HG02870 (cell line): ENCODE results near the gene AGAP1.

Source experiments
- ATAC-seq: cut with Tn5 transposase; IDR thresholded peaks from one replicate; pipeline ENCODE4 v1.9.1; 2021; ENCODE audit warnings: mild to moderate bottlenecking, moderate library complexity; ENCODE audit not compliant: unreplicated experiment

The AGAP1 gene

DNA sequence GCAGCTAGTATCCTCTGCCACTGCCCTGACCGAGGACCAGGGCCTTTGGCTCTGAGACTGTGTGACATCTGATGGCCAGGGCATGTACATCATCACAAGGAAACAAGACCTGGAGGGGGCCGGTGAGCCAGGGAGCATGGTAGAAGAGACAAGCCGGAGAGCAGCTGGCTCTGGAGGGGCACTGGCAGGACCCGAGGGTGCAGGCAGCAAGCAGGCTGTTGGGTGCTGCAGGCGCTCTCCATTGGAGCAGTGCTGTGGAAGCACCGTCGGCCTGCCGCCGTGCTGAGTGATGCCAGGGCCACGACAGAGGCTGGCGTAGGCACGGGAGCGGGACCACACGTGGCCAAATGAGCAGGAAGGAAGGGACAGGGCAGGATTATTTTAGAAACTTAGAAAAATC lies 339.1 kb downstream of the AGAP1 start:
- ATAC-seq: no peak

DNA sequence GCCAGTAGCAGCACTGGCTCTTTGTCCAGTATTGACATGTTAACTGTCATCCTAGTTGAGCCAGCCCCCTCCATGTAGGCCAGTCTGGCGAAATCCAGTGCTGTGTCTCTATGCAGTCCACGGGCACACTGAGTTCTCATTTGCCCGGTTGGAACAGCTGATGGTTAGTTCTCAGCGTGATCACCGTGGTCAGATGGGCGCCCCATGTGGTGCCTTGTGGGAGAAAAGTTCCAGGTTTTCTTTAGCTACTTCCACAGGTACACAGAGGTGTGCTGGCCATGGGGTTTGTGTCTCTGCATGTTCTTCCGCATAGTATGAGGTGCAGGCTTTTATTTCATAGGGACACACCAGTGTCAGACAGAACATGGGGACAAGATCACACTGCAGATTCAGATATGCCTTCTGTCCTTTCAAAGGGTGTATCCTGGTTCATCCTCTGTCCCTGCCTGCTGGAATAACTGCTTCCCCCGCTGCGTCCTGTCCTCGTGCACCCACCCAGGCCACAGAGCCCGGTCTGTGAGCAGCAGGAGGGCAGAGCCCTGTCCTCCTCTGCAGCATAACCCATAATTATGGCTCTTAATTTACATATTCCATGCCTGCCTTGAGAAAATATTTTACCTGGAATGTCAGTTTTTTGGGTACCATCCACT lies 340.3 kb downstream of the AGAP1 start:
- no peak for ATAC-seq

DNA sequence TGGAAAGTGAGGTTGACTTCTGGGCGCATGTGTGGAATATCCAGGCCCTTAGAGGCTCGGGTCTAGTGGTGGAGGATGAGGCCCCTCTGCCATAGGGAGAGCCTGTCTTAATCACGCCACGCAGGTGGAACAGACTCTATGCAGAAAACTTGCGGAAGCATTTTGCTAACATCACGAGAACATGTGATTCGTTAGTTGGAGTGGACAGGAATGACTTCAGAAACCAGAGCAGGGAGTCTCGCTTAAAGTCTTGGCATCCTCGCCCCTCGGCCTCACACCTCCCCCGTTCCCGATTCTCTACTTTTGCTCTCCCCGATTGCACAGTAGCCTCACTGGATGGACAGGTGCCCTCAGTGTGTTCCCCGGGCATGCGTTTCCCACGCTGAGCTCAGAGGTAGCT lies 340.9 kb downstream of the AGAP1 start:
- ATAC-seq: no peak

DNA sequence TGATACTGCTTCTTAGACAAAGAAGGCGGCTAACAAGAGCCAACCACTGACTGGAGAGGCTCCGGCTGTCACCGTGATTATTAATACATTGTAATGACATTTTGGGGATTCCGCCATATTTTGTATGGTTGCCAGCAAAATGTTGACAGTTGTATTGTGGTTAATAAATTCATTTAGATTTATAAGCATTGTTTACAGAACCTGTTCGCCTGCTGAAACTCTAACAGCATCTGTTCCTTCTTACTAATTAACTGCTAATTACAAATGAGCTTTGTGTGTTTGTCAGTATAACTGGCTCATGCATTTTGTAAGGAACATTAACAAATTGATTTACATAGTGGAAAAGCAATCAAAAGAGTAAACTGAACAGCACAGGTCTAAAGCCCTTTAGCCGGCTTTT lies 342.0 kb downstream of the AGAP1 start:
- ATAC-seq: no peak

DNA sequence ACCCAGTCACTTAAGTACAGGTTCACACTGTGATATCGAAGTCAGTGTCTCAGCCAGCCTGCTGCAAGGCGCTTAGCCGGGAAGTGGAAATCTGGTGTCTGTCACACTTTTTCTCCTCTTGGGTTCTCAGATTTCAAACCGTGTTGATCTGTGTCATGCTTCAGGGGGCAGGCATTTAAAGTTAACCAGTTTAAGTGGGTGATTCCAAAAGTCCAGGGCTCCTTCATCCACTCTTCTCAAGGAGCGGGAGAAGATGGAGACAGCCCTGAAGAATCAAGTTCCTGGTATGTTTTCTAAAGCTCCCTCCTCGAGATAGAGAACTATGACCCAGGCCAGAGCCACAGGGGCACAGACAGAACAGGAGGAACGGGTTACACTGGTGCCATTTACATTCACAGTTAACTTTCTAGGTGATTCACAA lies 342.7 kb downstream of the AGAP1 start:
- no peak for ATAC-seq

DNA sequence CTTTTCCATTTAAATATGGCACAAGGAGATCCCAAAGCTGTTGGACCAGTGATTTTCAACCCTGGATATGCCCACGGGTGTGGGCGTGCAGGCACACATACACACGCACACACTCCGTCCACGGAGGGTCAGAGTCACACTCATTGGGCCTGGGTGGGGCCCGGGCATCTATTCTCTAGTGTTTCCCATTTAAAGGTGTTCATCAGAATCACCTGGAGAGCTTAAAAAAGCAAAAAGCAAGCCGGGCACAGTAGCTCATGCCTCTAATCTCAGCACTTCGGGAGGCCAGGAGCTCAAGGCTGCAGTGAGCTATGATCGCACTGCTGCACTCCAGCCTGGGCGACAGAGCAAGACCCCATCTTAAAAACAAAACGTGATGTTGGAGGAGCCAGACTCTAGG lies 345.4 kb downstream of the AGAP1 start:
- no peak for ATAC-seq

DNA sequence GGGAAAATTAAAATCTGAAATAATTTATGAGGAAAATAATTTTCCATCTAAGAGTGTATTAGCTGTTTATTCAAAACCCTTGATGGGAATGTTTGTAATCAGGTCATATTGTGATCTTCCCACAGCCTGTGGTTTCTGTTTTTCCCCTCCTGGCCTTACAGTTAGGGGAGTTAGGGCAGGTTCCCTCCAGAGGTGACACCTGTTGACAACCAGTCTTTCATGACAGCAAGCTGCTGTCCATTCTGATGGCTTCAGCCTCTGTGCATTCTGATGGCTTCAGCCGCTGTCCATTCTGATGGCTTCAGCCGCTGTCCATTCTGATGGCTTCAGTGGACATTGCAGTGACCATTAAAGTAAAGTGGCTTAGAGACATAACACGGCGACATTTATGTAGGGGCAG lies 346.1 kb downstream of the AGAP1 start:
- no peak for ATAC-seq

DNA sequence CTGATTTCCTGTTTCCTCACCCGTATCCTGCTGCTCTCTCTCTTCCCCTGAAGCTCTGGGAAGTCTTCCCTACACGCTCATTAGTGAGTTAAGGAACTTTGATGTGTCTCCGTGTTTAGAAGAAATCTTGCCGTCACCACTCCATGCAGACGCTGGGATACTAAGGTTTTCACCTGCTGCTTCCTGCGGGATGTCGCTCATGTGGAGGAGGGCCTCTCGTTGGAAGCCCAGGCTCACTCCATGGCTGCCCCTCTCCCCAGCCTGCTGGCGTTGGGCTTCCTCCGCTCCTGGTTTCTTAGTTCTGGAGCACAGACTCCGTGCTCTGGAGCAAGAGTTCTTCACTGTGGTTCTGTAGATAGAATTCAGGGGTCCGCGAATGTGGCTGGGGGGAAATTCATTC lies 348.0 kb downstream of the AGAP1 start:
- no peak for ATAC-seq

DNA sequence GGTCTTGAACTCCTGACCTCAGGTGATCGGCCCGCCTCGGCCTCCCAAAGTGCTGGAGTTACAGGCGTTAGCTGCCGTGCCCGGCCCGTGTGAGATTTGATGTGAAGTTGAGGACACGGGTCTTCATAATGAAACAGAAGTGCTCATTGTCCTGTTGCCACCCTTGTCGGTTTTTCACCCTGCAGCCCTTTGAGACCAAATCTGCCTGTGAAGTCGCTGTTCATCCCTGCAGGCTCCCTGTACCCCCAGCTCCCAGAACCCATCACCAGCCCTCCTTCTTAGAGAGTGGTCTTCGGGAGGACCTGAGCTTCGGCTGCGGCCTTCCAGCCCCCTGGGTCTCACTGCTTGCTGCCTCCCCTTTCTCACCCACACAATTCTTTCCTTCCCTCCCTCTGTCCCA lies 349.1 kb downstream of the AGAP1 start:
- no peak for ATAC-seq

DNA sequence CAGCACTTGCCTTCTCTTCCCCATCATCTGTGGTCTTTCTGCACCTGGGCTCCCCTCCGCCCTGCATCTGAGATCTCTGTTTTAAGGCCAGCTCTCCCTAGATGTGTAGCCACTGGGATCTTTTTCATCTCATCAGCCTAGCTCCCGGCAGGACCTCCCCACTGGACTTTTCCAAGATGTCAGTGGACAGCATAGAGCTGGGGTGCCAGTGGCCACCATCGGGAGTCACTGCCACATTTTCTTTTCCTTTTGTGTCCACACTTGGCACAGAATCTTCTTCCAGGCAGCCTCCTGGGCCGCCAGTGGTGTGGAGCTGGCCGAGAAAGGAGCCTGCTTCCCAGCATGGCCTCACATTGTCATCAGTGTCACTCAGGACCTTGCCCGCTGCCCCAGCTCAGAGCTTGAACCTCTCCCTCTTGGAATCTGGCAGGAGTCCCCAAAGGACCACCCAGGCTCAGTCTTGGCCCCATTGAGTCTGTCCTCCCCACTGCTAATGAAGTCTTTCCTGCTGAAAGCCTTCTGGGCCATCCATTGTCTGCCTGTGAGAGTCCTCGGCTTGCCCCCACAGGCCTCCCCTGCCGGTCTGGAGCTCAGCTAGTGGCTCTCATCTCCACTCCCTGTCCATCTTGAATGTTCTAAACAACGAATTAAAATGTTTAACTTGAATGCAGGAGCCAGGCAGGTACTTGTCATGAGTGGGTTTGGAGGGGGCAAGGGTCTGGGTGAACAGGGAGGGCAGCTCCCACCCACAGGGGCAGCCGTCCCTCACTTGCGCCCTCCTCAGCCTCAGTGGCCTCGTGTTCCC lies 349.9 kb downstream of the AGAP1 start:
- no peak for ATAC-seq

DNA sequence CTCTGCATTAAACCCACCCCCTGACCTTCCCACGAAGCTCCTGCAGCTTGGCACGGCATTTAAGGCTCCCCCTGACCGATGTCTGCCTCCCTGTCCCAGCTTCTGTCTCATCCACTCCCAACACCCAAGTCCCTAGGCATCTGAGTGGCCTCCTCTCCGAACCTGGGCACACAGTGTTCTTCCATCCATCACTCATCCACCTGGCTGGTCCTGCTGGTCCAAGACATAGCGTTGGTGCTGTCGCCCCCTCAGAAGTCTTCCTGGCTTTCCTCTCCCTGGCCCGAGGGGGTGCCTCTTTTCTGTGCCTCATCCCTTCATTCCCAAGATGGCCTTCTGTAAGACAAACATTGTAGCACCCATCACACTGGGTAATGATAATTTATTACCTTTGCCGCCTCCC lies 350.7 kb downstream of the AGAP1 start:
- no peak for ATAC-seq

DNA sequence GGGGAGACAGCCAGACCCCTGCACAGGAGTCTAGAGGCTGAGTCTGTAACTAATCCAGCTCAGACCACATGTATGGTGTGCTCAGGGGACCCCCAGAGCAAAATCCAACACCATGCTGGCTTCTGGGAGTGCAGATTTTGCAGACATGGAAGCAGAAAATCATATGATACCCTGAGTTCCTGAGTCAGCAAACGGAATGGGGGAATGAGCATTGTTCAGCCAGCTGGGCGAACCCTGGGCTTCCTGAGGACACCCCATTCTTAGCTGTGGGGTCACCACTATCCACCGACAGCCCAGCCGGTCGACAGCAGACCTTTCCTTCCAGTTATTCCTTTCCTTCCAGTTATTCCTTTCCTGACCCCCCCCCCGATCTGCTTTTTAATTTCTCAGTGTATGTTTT lies 351.4 kb downstream of the AGAP1 start:
- no peak for ATAC-seq

DNA sequence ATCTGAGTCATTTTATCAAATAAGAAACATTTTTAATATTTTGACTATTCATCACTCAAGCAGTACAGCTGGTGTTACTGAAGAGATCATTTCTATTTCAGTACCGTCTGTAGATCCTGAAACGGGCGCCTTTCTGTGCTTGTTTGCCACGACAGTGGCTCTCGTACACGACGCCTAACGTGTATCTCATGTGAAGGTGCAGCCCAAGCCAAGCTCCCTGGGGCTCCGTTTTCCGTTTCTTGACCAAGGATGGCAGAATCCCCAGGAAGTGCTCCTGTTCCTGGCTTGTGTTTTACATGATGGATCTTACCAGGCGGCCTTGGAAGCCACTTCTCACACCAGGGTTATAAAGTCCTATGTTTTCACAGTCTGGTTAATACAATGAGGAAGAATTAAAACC lies 353.7 kb downstream of the AGAP1 start:
- no peak for ATAC-seq

DNA sequence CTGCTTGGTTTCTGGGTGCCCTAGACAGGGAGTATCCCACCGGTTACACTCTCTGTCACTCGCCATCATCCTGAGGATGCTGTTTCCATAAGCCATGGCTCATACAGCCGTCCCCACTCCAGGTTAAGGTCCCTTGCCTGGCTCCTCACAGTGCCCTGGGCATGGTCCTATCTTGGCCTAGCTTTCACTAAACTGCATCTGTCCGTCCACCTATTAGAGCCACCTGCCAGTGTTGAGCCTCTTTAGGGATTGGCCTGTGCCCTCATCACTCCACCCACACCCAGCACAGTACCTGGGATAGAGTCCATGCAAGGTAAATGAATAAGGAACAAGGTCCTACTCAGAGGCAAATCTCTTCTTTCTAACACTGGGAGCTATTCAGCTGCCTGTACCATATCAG lies 354.2 kb downstream of the AGAP1 start:
- ATAC-seq: no peak

DNA sequence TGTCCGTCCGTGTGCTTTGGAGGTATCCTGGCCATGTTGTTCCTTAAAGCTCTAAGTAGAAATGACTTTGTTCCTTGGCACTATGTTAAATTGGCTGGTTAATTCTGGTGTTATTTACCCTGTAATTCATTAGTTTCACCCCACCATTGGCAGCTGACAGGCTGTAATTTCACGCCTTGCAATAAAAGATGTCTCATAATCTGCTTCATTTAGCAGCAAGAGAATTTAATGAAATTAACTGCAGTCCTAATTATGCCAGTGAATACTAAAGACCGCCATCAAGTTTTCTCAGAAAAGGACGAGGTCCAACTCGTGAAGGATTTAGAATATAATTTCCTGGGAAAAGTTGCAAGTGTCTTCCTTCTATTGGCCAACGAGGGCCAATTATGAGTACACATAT lies 355.1 kb downstream of the AGAP1 start:
- ATAC-seq: no peak

DNA sequence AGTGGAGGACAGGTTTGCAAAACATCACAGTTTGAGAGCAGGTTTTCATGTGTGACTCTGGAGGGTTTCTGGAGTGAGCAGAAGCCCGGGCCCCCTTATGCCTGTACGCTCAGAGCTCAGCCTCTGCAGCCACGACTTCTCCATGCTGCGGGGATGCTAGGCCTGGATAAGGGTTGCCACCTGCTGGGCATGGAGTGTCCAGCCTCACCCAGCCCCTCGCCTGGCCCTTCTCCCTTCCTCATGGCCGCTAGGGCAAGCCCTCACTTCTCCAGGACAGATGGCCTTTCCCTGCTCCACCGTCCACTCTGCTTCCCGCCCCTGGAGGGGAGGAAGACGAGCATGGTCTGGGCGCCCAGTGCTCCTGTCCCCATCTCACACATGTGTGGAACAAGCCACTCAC lies 355.6 kb downstream of the AGAP1 start:
- ATAC-seq: no peak

DNA sequence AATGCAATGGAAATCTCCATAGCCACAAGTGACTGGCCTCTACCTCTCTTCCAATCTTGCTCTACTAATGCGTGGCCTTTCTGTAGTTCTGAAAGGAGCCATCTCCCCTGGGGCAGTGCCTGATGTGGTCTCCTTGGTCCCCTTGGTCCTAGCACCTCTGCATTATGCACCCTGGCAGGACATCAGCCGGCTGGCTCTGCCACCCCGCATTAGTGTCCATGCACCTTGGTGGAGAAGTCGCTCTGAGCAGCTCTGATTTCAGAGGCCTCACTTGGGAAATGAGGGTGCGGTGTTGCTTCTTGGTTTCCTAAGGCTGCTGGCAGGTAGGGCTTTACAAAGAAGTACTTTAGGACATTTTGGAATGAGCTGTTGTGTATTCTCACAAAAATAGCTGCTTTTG lies 356.4 kb downstream of the AGAP1 start:
- no peak for ATAC-seq

DNA sequence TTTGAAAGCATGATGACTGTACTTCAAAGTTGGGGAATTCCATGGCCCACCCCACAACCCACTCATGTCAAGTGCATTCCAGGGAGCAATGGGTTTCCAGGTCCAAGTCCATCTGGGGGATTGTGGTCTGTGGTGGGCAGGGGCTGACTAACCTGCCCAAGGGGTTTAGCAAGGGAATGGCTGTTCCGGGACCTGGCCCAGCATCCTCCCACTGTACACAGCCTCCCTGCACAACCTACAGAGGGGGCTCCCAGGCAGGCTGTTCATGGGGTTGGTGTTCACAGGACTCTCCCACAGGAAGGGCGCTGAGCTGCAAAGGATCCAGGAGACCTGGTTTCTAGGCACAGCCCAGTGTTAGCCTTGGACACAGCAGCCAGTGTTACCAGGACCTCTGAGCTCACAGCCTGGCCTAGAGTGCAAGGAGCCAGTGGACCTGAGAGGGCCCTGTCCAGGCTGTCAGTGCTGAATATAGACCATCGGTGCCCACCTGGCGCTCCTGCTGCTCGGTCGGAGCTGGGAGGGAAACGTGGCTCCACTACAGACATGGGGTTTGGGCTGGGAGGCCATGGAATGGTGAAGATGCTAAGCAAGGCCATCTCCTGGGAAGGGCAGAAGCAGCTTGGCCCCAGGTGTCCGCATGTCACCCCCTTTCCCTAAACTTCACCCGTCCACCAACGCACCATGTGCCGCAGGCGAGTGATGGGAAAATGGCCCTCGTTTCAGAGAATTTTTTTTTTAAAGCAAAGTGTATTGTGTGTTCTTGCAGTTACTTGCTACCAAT lies 357.1 kb downstream of the AGAP1 start:
- ATAC-seq: no peak

DNA sequence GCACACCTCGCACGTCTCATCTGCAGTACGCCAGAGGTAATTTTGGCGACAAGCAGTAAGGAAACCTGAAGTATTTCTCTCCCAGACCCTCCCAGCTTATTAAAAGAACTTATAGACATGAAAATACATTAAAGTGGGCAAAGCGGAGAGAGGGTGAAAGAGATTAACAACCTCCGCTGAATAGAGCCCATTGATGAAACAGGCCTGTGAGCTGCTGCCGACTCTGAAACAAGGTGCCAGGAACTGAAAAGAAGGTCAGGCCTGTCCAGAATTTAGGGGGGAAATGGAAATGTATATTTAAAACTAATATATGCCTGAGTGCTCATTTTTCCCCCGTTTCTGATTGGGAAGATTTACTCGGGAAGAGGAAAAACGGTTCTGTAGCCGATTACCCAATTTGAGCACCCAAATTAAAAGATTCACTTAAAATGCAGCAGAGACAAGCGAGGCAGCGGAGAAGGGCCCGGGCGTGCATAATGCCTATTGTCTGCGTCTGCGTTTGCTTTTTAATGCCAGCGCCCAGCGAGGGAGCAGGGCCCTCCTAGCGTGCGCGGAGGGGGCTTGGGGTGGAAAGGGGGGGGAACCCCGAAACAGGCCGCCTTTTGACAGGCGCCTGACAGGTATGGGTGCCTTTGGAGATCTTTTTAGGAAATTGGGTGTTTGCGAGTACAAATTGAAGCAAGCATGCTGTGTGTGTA lies 358.1 kb downstream of the AGAP1 start:
- ATAC-seq: no peak

DNA sequence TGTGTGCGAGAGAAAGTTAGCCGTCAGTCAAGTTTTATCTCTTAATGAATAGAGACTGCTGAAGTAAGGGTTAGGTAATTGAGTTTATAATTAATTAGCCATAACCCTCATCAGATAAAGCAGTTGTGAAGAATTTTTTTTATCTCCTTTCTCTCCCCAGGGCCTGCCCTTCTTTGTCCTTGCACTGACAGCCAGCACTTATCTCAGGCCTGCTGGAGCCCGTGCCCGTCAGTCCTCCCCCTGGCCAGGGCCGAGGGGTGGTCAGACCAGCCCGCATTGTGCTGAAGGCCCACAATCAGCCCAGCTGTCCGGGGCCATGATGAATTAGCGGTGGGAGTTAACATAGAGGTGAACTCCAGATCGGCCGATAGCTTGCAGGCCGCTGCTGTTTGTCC lies 358.7 kb downstream of the AGAP1 start:
- ATAC-seq: no peak

DNA sequence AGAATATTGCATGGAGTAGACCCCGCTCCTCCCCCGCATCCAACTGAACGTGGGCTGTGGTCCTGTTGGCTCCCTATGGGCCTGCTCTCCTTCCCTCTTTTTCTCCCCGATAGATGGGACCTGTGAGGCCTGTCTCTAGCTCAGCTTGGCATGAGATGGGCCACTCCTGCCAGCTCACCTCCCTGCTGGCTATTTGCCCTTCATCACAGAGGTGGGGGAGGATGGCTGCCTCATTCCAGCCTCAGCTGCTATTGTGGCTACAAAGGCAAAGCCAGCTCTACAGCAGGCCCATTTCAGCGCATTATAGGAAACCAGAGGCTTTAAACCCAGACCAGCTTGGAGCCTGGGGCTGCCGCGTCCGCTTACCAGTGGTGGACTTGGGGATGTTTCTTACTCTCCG lies 360.4 kb downstream of the AGAP1 start:
- no peak for ATAC-seq
